Progenitor cell of endocrine pancreas (in vitro differentiated cells): ENCODE data around the gene RALGPS1. TPM values are rescaled to one million over a fixed set of nuclear protein-coding genes. Genes with fewer than 3 reads are reported as not detected.

Experiments
- DNase-seq: peaks from one replicate; pipeline ENCODE4 v3.0.0; 2021; ENCODE audit warnings: low spot score; ENCODE audit not compliant: unreplicated experiment
- H3K27ac Mint-ChIP-seq: 2 replicates; pipeline ENCODE4 v1.8.0; 2021; ENCODE audit warnings: mild to moderate bottlenecking, moderate library complexity, mixed read lengths
- H3K27me3 Mint-ChIP-seq: 2 replicates; pipeline ENCODE4 v1.8.0; 2021; ENCODE audit warnings: mixed read lengths
- H3K36me3 Mint-ChIP-seq: 2 replicates; pipeline ENCODE4 v1.8.0; 2022; ENCODE audit warnings: mixed read lengths; ENCODE audit not compliant: insufficient read depth
- H3K4me1 Mint-ChIP-seq: 2 replicates; pipeline ENCODE4 v1.8.0; 2021; ENCODE audit warnings: low read depth, mixed read lengths
- H3K4me3 Mint-ChIP-seq: 2 replicates; pipeline ENCODE4 v1.8.0; 2021; ENCODE audit warnings: low read depth, mild to moderate bottlenecking, moderate library complexity, mixed read lengths
- H3K9me3 Mint-ChIP-seq: 2 replicates; pipeline ENCODE4 v1.8.0; 2021; ENCODE audit warnings: low read depth, mixed read lengths
- total RNA-seq: library from RNA; stranded (reverse); gene quantifications from 2 replicates; pipeline ENCODE4 v1.2.1, GENCODE V29; 2021
- TF ChIP-seq, protein P1 (sequence below): fragments of 200-600 bp; sonication (generic); IDR thresholded peaks from one replicate; pipeline ENCODE4 v1.5.0; 2021; ENCODE audit warnings: antibody characterized with exemption, mild to moderate bottlenecking; ENCODE audit not compliant: unreplicated experiment

The RALGPS1 gene
- total RNA-seq, 1 donor from 2014 or later = 39.2 TPM

DNA sequence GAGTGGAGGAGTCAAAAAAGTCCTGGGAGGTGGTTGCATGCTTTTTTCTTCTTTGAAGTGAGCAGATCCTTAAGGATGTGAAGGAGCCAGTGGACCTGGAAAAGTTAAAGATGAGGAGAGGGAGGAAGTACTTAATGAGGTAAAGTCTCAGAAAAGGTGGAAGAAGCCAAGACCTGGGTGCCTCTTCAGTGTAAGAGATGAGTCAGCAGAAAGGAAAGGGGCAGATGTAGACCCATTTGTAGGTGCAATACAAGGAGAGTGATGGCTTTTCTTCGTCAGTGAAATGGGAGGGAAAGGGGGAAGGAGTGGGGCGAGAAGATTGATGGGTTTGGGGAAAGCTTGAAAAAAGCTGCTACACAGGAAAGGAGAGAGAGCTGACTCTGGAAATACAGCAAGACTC lies 124.9 kb downstream of the RALGPS1 start:
- no peak overlapping the region for H3K4me3 Mint-ChIP-seq
- no peak overlapping the region for H3K27ac Mint-ChIP-seq
- no peaks in the 10 kb centered on the region for H3K27me3 Mint-ChIP-seq
- H3K4me1 Mint-ChIP-seq = no peaks in the 10 kb centered on the region
- TF ChIP-seq, protein P1, sequence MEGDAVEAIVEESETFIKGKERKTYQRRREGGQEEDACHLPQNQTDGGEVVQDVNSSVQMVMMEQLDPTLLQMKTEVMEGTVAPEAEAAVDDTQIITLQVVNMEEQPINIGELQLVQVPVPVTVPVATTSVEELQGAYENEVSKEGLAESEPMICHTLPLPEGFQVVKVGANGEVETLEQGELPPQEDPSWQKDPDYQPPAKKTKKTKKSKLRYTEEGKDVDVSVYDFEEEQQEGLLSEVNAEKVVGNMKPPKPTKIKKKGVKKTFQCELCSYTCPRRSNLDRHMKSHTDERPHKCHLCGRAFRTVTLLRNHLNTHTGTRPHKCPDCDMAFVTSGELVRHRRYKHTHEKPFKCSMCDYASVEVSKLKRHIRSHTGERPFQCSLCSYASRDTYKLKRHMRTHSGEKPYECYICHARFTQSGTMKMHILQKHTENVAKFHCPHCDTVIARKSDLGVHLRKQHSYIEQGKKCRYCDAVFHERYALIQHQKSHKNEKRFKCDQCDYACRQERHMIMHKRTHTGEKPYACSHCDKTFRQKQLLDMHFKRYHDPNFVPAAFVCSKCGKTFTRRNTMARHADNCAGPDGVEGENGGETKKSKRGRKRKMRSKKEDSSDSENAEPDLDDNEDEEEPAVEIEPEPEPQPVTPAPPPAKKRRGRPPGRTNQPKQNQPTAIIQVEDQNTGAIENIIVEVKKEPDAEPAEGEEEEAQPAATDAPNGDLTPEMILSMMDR = no peak
- no peak for DNase-seq
- peaks cover 2% of the 10 kb centered on the region for H3K36me3 Mint-ChIP-seq
- H3K9me3 Mint-ChIP-seq = no peaks in the 10 kb centered on the region

DNA sequence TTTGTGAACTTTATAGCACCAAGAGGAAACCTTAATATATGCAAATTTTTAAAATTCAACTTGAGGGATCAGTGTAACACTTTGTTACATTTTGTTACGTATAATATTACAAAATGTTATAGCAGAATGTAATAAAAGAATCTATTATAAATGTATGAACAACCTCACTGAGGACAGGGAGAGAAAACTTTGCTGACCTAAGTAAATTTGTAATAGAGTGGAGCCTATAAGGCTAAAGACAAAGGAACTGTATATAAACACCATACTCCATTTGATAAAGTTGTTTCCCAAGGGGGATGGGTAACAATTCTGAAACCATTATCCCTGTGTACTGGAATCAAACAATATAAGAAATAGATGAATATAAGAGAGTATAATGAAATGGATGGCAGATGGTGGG lies 130.6 kb downstream of the RALGPS1 start:
- no peaks in the 10 kb centered on the region for H3K9me3 Mint-ChIP-seq
- DNase-seq = no peak
- peaks cover 4% of the 10 kb centered on the region for H3K36me3 Mint-ChIP-seq
- no peak overlapping the region for H3K27ac Mint-ChIP-seq
- TF ChIP-seq, protein P1 = no peak
- H3K4me3 Mint-ChIP-seq = no peak overlapping the region
- H3K27me3 Mint-ChIP-seq = no peaks in the 10 kb centered on the region
- no peaks in the 10 kb centered on the region for H3K4me1 Mint-ChIP-seq

DNA sequence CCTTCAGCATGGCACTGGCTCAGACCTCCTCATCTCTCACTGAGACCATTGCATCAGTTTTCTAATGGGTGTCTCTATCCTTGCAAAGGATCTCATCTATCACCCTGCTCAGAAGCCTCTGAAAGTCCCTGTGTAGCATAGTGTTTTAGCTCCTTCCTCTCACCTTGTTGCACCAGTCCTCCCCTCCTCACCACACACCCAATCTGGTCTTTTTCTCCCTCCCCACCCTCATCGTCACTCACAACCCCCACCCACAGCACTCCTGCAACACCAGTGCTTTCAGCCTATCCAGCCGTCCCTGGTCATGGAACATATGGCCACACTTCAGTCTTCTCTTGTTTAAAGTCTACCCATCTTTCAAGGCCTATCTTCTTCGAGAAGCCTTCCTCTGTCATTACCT lies 133.4 kb downstream of the RALGPS1 start:
- Mint-ChIP-seq H3K27ac (no peak overlapping the region), H3K4me1 (no peaks in the 10 kb centered on the region), H3K36me3 (peaks cover 4% of the 10 kb centered on the region), H3K27me3 (no peaks in the 10 kb centered on the region), H3K4me3 (no peak overlapping the region), H3K9me3 (no peaks in the 10 kb centered on the region)
- TF ChIP-seq, protein P1 = no peak
- no peak for DNase-seq

DNA sequence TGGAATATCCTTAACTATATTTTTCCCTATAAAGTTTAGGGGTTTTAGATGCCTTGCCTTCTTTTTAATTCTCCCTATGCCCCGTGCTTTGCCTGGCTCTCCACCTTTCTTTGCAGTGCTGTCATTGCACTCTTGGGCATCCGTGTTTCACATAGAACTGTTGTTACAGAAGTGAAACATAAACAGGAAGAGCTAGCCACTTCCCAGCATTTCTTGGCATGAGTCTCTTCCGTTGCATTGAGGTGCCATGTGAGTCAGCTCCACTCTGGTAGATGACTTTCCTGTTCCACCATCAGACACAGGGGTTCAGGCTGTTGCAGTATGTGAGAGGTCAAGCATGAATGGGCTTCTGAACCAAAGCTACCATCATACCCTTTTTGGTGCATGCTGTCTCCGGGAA lies 134.5 kb downstream of the RALGPS1 start:
- Mint-ChIP-seq H3K4me3 (no peak overlapping the region), H3K36me3 (peaks cover 4% of the 10 kb centered on the region), H3K27ac (no peak overlapping the region), H3K9me3 (no peaks in the 10 kb centered on the region), H3K4me1 (no peaks in the 10 kb centered on the region), H3K27me3 (no peaks in the 10 kb centered on the region)
- no peak for DNase-seq
- TF ChIP-seq, protein P1 = no peak

DNA sequence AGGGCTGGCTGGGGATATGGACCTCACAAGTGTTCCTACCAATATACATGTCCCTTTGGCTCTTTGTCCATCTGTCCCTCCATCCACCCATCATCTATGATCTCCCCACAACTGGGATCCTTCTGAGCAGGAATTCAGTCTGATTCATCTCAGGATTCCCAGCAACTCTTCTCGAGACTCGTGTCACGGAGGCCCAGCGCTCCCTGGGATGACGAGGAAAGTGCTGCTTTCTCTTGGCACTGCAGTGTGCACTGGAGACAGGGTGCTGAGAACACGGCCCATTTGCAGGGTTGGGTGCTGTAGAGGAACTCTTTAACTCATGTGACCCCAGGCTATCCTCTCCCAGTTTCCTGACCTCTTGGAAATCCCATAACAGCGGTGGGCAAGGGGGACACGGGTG lies 135.0 kb downstream of the RALGPS1 start:
- Mint-ChIP-seq H3K36me3 (peaks cover 4% of the 10 kb centered on the region), H3K4me1 (no peaks in the 10 kb centered on the region), H3K27me3 (no peaks in the 10 kb centered on the region), H3K4me3 (no peak overlapping the region), H3K9me3 (no peaks in the 10 kb centered on the region), H3K27ac (no peak overlapping the region)
- no peak for DNase-seq
- TF ChIP-seq, protein P1 = no peak
